Hepatocyte (in vitro differentiated cells): ENCODE data around the gene OR51E1. TPM values are rescaled to one million over a fixed set of nuclear protein-coding genes. Genes with fewer than 3 reads are reported as not detected.

Source experiments
- DNase-seq: peaks from one replicate; pipeline ENCODE4 v3.0.0-alpha.2; 2016; ENCODE audit warnings: low spot score
- H2AFZ ChIP-seq: fragments of 200-600 bp; sonication (generic); 2 replicates; pipeline ENCODE4 v1.6.0; 2016; ENCODE audit warnings: antibody characterized with exemption, mild to moderate bottlenecking
- H3K27ac ChIP-seq: fragments of 200-600 bp; sonication (generic); 2 replicates; pipeline ENCODE4 v1.5.1; 2016; ENCODE audit warnings: mild to moderate bottlenecking
- H3K27me3 ChIP-seq: fragments of 200-600 bp; sonication (generic); 2 replicates; pipeline ENCODE4 v1.6.1; 2016
- H3K36me3 ChIP-seq: fragments of 200-600 bp; sonication (generic); replicated peaks from 2 replicates; pipeline ENCODE4 v1.5.1; 2016; ENCODE audit warnings: low read depth; ENCODE audit not compliant: insufficient read depth
- H3K4me1 ChIP-seq: fragments of 200-600 bp; sonication (generic); 2 replicates; pipeline ENCODE4 v1.5.1; 2016; ENCODE audit warnings: mild to moderate bottlenecking, moderate library complexity; ENCODE audit not compliant: insufficient read depth
- H3K4me2 ChIP-seq: fragments of 200-600 bp; sonication (generic); 2 replicates; pipeline ENCODE4 v1.6.0; 2016
- H3K4me3 ChIP-seq: fragments of 200-600 bp; sonication (generic); 2 replicates; pipeline ENCODE4 v1.5.1; 2016; ENCODE audit warnings: mild to moderate bottlenecking
- H3K79me2 ChIP-seq: fragments of 200-600 bp; sonication (generic); 2 replicates; pipeline ENCODE4 v1.6.0; 2017; ENCODE audit warnings: mild to moderate bottlenecking
- H3K9me2 ChIP-seq: fragments of 200-600 bp; sonication (generic); replicated peaks from 2 replicates; pipeline ENCODE4 v1.6.0; 2017; ENCODE audit warnings: mild to moderate bottlenecking; ENCODE audit not compliant: insufficient read depth
- H3K9me3 ChIP-seq: fragments of 200-600 bp; sonication (generic); 2 replicates; pipeline ENCODE4 v1.5.1; 2016; ENCODE audit warnings: low read depth, mild to moderate bottlenecking
- H4K20me1 ChIP-seq: fragments of 200-600 bp; sonication (generic); 2 replicates; pipeline ENCODE4 v1.6.0; 2016; ENCODE audit warnings: mild to moderate bottlenecking; ENCODE audit not compliant: insufficient read depth, poor library complexity, severe bottlenecking
- EZH2 ChIP-seq: fragments of 200-600 bp; sonication (generic); IDR thresholded peaks from 2 replicates; pipeline ENCODE4 v1.6.1; 2016; ENCODE audit warnings: antibody characterized with exemption, mild to moderate bottlenecking, borderline replicate concordance
- EZH2phosphoT487 ChIP-seq: fragments of 200-600 bp; sonication (generic); IDR thresholded peaks from one replicate; pipeline ENCODE4 v1.6.1; 2018; ENCODE audit warnings: antibody characterized with exemption, mild to moderate bottlenecking, low read depth, moderate library complexity; ENCODE audit not compliant: unreplicated experiment, severe bottlenecking
- WGBS: methylation state at CpG from one replicate; pipeline ENCODE4 v1.1.6; 2016; ENCODE audit warnings: low lambda C conversion rate; ENCODE audit errors: missing lambda C conversion rate; 5-methylcytosine and 5-hydroxymethylcytosine counted together
- polyA plus RNA-seq: library from polyadenylated mRNA; unstranded; fragments of >200 nt; fragmentation: Nextera tagmentation; extraction: Ambion mirVana; gene quantifications from 2 replicates; pipeline ENCODE4 v1.2.1, GENCODE V29; 2016
- total RNA-seq: library from RNA; depleted of rRNA; stranded (reverse); fragments of >200 nt; gene quantifications from 2 replicates; pipeline ENCODE4 v1.2.3, GENCODE V29; 2014
- TF ChIP-seq, protein P1 (sequence below): fragments of 200-600 bp; sonication (generic); IDR thresholded peaks from 2 replicates; pipeline ENCODE4 v1.5.1; 2016; ENCODE audit warnings: antibody characterized with exemption, mild to moderate bottlenecking; ENCODE audit not compliant: poor library complexity

The OR51E1 gene
- total and polyA plus RNA-seq, 2 experiments from 2014 or later, result 0.92 to 1.3 TPM

DNA sequence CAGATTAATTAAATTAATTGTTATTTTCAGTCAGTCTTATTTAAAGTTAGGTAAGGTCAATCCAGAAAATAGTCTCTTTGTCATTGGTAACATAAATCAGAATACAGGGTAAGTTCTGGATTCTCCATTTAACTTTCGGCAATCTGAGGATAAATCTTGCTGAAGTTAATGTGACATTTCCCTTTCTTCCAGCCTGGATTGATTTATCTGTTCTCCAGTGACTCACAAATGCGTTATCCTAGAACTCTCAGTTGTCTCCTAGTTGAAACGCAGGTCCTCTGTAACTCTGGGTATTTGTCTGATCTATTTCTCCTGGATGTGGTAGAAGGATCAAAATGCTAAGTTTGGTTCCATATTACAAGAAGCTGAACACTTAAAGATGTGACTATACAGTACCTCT, 21.0 kb downstream of the OR51E1 start:
- WGBS, result 66% methylated on average over 3 of the region's 3 CpGs
- H4K20me1 ChIP-seq, result no peaks in the 10 kb centered on the region
- H3K9me3 ChIP-seq, result no peaks in the 10 kb centered on the region

DNA sequence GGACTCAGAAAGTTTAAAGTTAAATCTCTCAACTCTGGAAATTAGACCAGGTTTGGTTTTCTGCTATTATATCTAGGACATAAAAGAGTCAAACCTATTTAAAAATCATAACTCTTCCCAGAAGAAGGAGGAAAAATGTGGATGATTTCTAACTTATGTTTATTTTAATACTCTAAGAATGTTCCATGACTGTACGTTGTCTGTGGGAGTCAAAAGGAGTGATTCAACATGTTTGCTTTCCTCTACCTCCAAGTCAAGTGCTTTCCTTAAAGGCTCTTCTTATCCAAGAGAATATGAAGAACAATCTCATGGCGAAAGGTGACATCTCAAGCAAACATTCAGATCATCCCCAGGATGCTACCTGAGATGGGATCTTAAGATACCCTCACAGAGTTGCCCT, 21.6 kb downstream of the OR51E1 start:
- WGBS, result 77% methylated on average over 2 of the region's 2 CpGs
- no peak overlapping the region for H3K27ac ChIP-seq
- no peak overlapping the region for H3K4me3 ChIP-seq
- H3K27me3 ChIP-seq, result no peaks in the 10 kb centered on the region
- H3K9me2 ChIP-seq, result no peaks in the 10 kb centered on the region
- no peaks in the 10 kb centered on the region for H3K36me3 ChIP-seq
- no peaks in the 10 kb centered on the region for H3K4me1 ChIP-seq
- TF ChIP-seq EZH2phosphoT487, result no peak
- H3K9me3 ChIP-seq, result no peaks in the 10 kb centered on the region
- H2AFZ ChIP-seq, result no peak overlapping the region
- H4K20me1 ChIP-seq, result no peaks in the 10 kb centered on the region
- H3K79me2 ChIP-seq, result no peaks in the 10 kb centered on the region
- no peak for DNase-seq
- no peak overlapping the region for H3K4me2 ChIP-seq

More for the DNA sequence above, 21.0 kb downstream of the OR51E1 start:
- DNase-seq, result no peak
- no peak overlapping the region for H2AFZ ChIP-seq
- H3K27me3 ChIP-seq, result no peaks in the 10 kb centered on the region
- H3K36me3 ChIP-seq, result no peaks in the 10 kb centered on the region
- no peaks in the 10 kb centered on the region for H3K9me2 ChIP-seq
- TF ChIP-seq EZH2 (no peak), EZH2phosphoT487 (no peak)
- TF ChIP-seq, protein P1, sequence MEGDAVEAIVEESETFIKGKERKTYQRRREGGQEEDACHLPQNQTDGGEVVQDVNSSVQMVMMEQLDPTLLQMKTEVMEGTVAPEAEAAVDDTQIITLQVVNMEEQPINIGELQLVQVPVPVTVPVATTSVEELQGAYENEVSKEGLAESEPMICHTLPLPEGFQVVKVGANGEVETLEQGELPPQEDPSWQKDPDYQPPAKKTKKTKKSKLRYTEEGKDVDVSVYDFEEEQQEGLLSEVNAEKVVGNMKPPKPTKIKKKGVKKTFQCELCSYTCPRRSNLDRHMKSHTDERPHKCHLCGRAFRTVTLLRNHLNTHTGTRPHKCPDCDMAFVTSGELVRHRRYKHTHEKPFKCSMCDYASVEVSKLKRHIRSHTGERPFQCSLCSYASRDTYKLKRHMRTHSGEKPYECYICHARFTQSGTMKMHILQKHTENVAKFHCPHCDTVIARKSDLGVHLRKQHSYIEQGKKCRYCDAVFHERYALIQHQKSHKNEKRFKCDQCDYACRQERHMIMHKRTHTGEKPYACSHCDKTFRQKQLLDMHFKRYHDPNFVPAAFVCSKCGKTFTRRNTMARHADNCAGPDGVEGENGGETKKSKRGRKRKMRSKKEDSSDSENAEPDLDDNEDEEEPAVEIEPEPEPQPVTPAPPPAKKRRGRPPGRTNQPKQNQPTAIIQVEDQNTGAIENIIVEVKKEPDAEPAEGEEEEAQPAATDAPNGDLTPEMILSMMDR, result no peak
- H3K4me2 ChIP-seq, result no peak overlapping the region
- H3K4me3 ChIP-seq, result no peak overlapping the region
- no peaks in the 10 kb centered on the region for H3K4me1 ChIP-seq
- no peaks in the 10 kb centered on the region for H3K79me2 ChIP-seq
- H3K27ac ChIP-seq, result no peak overlapping the region

DNA sequence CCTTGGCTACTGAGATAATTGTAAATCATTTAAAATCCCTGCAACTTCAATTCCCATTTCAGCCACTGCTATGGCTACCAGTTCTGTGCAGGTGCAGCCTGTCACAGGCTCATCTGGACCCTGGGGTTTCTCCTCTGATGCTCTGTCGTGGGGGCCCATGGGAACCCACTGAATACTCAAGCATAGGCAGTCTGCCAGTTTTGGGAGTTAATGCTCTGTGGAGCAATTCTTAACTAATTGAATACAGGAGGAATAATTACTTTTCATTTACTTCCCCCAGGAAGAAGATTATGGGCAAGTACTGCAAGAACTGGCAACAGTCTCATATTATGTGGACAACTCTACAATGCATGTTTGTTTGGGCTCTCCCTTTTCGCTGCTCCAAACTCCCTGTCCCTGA, 28.0 kb downstream of the OR51E1 start:
- WGBS, result 85% methylated on average over 2 of the region's 2 CpGs
- Histone ChIP-seq H4K20me1 (no peaks in the 10 kb centered on the region), H3K4me2 (no peak overlapping the region), H2AFZ (no peak overlapping the region), H3K9me3 (no peaks in the 10 kb centered on the region), H3K4me3 (no peak overlapping the region), H3K27ac (no peak overlapping the region), H3K79me2 (no peaks in the 10 kb centered on the region), H3K36me3 (no peaks in the 10 kb centered on the region), H3K4me1 (peaks cover 2% of the 10 kb centered on the region), H3K27me3 (no peaks in the 10 kb centered on the region), H3K9me2 (no peaks in the 10 kb centered on the region)
- no peak for DNase-seq
- TF ChIP-seq, protein P1, result no peak
- TF ChIP-seq EZH2phosphoT487 (no peak), EZH2 (no peak)

DNA sequence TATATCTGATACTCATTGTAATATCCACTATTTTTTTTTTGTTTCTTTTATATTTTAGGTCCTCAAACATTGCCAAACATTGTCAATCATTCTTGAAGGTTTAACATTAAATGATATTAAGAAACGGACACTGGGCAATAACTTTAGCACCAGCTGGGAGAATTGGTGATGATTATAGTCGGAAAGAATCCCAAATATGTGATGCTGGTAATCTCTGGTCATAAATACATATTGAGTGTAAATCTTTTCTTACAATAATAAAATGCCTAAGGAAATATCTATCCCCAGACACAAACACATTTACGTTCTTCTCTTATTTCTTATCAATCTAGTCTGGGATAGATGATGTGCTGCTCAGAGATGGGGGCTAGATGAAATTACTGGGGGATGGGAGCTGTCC, 28.7 kb downstream of the OR51E1 start:
- WGBS, result 57% methylated on average over 3 of the region's 3 CpGs
- no peak overlapping the region for H3K4me2 ChIP-seq

More for the DNA sequence above, 28.7 kb downstream of the OR51E1 start:
- no peaks in the 10 kb centered on the region for H3K27me3 ChIP-seq
- DNase-seq, result no peak
- H3K4me1 ChIP-seq, result peaks cover 2% of the 10 kb centered on the region
- H3K27ac ChIP-seq, result no peak overlapping the region
- H3K9me2 ChIP-seq, result no peaks in the 10 kb centered on the region
- no peak overlapping the region for H3K4me3 ChIP-seq
- H3K36me3 ChIP-seq, result no peaks in the 10 kb centered on the region
- H2AFZ ChIP-seq, result no peak overlapping the region
- no peak for TF ChIP-seq EZH2
- TF ChIP-seq, protein P1, result no peak
- no peak for TF ChIP-seq EZH2phosphoT487
- H4K20me1 ChIP-seq, result no peaks in the 10 kb centered on the region
- H3K79me2 ChIP-seq, result no peaks in the 10 kb centered on the region
- H3K9me3 ChIP-seq, result no peaks in the 10 kb centered on the region
